Pancreas (tissue), 10 donors: ENCODE measurements around the gene ATP1A4. TPM values are rescaled to one million over a fixed set of nuclear protein-coding genes. Genes with fewer than 3 reads are reported as not detected.

Experiments
- ATAC-seq, 4 donors: fragments of 200-7000 bp; cut with Tn5 transposase; one replicate each; pipeline versions ENCODE4 v1.8.0 to v1.9.1; 2020; ENCODE audit warnings: mild to moderate bottlenecking in 4 of 4, moderate library complexity in 4 of 4
- DNase-seq, 6 donors: peaks; one replicate each; pipeline ENCODE4 v3.0.0-alpha.2; 2020
- FAIRE-seq: peaks from 2 replicates; lab custom pipeline; 2012; peaks lifted over from hg19 to GRCh38; lab: Jason Lieb, UNC
- H3K27ac ChIP-seq, 4 donors: fragments of 200-600 bp; sonication (generic); 1 replicate in 3 of 4; 2 replicates in 1 of 4; pipeline versions ENCODE4 v1.5.0 to v1.8.0; 2020
- H3K27me3 ChIP-seq, 4 donors: fragments of 200-600 bp; one replicate each; pipeline ENCODE4 v1.8.0; 2021
- H3K36me3 ChIP-seq, 3 donors: fragments of 200-600 bp; sonication (generic) in 1 of 3; one replicate each; pipeline versions ENCODE4 v1.5.0 to v1.8.0; 2020 to 2021
- H3K4me1 ChIP-seq, 3 donors: fragments of 200-600 bp; one replicate each; pipeline ENCODE4 v1.8.0; 2021
- H3K4me3 ChIP-seq, 4 donors: fragments of 200-600 bp; sonication (generic) in 2 of 4; one replicate each; pipeline versions ENCODE4 v1.5.0 to v1.8.0; 2020 to 2021
- H3K9me3 ChIP-seq, 4 donors: fragments of 200-600 bp; one replicate each; pipeline ENCODE4 v1.8.0; 2021
- WGBS, 2 donors: extraction: QIAGEN DNeasy Blood & Tissue Kit; methylation state at CpG; one replicate each; pipeline ENCODE4 v1.1.7; 2013; 5-methylcytosine and 5-hydroxymethylcytosine counted together
- intact Hi-C, 3 donors: fragments of 100-400 bp; cut with DNase I; formaldehyde crosslinking; loops; one replicate each; pipeline versions ENCODE4 v1.11.1 to v1.14.2; 2022
- polyA plus RNA-seq, 2 donors: library from polyadenylated mRNA; stranded (reverse); fragments of 200-250 nt; gene quantifications; one replicate each; pipeline ENCODE4 v1.2.3, GENCODE V29; 2013
- total RNA-seq, 6 donors: library from RNA; stranded (reverse); fragmentation: NEBNext Ultra II Directional in 4 of 6; extraction: Animal tissue kit (Norgen Biotek cat#: 25700) in 4 of 6; gene quantifications; one replicate each; pipeline versions ENCODE4 v1.2.1 to v1.2.4, GENCODE V29; 2021 to 2023
- TF ChIP-seq, protein P1 (sequence below), 4 donors: fragments of 200-600 bp; sonication (generic) in 3 of 4; IDR thresholded peaks; one replicate each; pipeline versions ENCODE4 v1.5.0 to v1.8.0; 2021; ENCODE audit warnings: antibody characterized with exemption in 4 of 4
- donor health status: healthy with polysubstance abuse.
- donor health status: DM: no; HTN: no; CAD: no; lungs with moderate emphysema.
- donor health status: DM: no; HTN: no; CAD: no.
- donor health status: control.
- donor health status: control.
- donor health status: Bipolar disorder and iron deficiency.
- donor health status: DM: yes; HTN: yes; CAD: no.
- donor health status: DM: no; HTN: no; CAD: no.
- donor health status: DM: no; HTN: no; CAD: no.
- donor health status: DM: yes; HTN: yes; CAD: no.

Gene ATP1A4
- total and polyA plus RNA-seq, 8 donors = not detected

DNA sequence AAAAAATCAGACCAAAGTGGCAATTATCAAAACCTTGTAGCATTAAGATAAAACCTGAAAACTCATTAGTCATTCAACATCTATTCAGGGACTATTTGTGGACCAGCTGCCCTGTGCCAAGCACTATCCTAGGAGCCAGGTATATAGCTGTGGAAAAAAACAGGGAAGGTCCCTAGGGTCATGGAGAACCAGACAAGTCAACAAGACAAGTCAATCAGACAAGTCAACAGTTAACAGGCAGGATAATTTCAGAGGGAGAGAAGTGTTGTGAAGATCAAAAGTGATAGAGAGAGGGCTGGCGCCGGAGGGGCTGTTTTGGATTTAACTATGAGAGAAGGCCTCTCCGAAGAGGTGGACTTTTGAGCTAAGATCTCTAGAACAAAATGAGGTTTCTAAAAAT, 3.3 kb upstream of the ATP1A4 start:
- Histone ChIP-seq H3K9me3 (no peaks in the 10 kb centered on the region), H3K4me1 (no peaks in the 10 kb centered on the region), H3K27me3 (no peaks in the 10 kb centered on the region), H3K4me3 (no peak overlapping the region), H3K36me3 (no peaks in the 10 kb centered on the region), H3K27ac (no peak overlapping the region)
- DNase-seq = no peak
- FAIRE-seq = no peak
- WGBS, 2 donors = 91 to 94% methylated on average over 3 of the region's 3 CpGs
- ATAC-seq = no peak
- TF ChIP-seq, protein P1, sequence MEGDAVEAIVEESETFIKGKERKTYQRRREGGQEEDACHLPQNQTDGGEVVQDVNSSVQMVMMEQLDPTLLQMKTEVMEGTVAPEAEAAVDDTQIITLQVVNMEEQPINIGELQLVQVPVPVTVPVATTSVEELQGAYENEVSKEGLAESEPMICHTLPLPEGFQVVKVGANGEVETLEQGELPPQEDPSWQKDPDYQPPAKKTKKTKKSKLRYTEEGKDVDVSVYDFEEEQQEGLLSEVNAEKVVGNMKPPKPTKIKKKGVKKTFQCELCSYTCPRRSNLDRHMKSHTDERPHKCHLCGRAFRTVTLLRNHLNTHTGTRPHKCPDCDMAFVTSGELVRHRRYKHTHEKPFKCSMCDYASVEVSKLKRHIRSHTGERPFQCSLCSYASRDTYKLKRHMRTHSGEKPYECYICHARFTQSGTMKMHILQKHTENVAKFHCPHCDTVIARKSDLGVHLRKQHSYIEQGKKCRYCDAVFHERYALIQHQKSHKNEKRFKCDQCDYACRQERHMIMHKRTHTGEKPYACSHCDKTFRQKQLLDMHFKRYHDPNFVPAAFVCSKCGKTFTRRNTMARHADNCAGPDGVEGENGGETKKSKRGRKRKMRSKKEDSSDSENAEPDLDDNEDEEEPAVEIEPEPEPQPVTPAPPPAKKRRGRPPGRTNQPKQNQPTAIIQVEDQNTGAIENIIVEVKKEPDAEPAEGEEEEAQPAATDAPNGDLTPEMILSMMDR (IDR thresholded peaks at IDR 0.05) = no peak
- intact Hi-C loops = no loop called here

DNA sequence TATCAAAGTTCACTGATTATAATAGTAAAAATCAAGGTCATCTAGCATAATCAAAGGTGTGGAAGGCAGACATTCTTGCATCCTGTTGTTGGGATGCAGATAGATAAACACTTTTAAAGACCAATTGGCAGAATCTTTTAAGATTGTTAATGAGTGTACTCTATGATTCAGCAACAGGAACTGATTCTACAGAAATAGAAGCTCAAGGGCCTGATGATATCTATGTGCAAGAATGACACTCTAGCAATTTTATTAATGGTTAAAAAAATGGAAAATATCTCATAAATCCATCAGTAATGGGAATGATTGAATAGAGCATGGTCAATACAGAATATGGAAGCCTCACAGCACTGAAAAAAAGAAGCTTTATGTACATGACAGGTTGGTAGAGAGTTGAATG, 2.2 kb upstream of the ATP1A4 start:
- H3K4me3 ChIP-seq = no peak overlapping the region
- H3K36me3 ChIP-seq = no peaks in the 10 kb centered on the region
- ATAC-seq = no peak
- DNase-seq = no peak
- H3K9me3 ChIP-seq = no peaks in the 10 kb centered on the region
- no peaks in the 10 kb centered on the region for H3K27me3 ChIP-seq
- no peaks in the 10 kb centered on the region for H3K4me1 ChIP-seq
- no peak for FAIRE-seq
- H3K27ac ChIP-seq = no peak overlapping the region
- intact Hi-C loops = no loop called here
- TF ChIP-seq, protein P1 (IDR thresholded peaks at IDR 0.05) = no peak

- WGBS, 2 donors = 89 to 90% methylated on average over 2 of the region's 2 CpGs
- ATAC-seq (no peak), DNase-seq (no peak), FAIRE-seq (no peak)
- Histone ChIP-seq H3K4me3 (no peak overlapping the region), H3K36me3 (no peaks in the 10 kb centered on the region), H3K27me3 (no peaks in the 10 kb centered on the region), H3K27ac (no peak overlapping the region), H3K4me1 (no peaks in the 10 kb centered on the region), H3K9me3 (no peaks in the 10 kb centered on the region)
- intact Hi-C loops = no loop called here
- TF ChIP-seq, protein P1 (IDR thresholded peaks at IDR 0.05) = no peak
Measured at GRCh38 chr1:160149716-160150115, 1.7 kb upstream of the ATP1A4 start.

GRCh38 chr1:160154790-160155189, 3.4 kb downstream of the ATP1A4 start:
- WGBS, 2 donors = 76 to 83% methylated on average over 3 of the region's 3 CpGs
- ATAC-seq = no peak
- DNase-seq = no peak
- Histone ChIP-seq H3K27me3 (no peaks in the 10 kb centered on the region), H3K4me1 (peaks cover 0 to 2% (median 0%) of the 10 kb centered on the region in 3 donors), H3K36me3 (no peaks in the 10 kb centered on the region), H3K4me3 (no peak overlapping the region), H3K9me3 (no peaks in the 10 kb centered on the region), H3K27ac (no peak overlapping the region)
- intact Hi-C loops = no loop called here
- TF ChIP-seq, protein P1 (IDR thresholded peaks at IDR 0.05) = no peak
- no peak for FAIRE-seq

- Histone ChIP-seq H3K27me3 (no peaks in the 10 kb centered on the region), H3K9me3 (no peaks in the 10 kb centered on the region), H3K36me3 (no peaks in the 10 kb centered on the region), H3K27ac (no peak overlapping the region), H3K4me1 (peaks cover 0 to 5% (median 0%) of the 10 kb centered on the region in 3 donors), H3K4me3 (no peak overlapping the region)
- intact Hi-C loops = no loop called here
- 83 to 92% methylated on average over 5 of the region's 5 CpGs for WGBS, 2 donors
- DNase-seq (no peak), FAIRE-seq (no peak), ATAC-seq (no peak)
- TF ChIP-seq, protein P1 (IDR thresholded peaks at IDR 0.05) = no peak
Measured at GRCh38 chr1:160156361-160156760, 5.0 kb downstream of the ATP1A4 start.
